Body of pancreas (tissue), 4 donors: ENCODE measurements around the gene CRKL. TPM values are rescaled to one million over a fixed set of nuclear protein-coding genes. Genes with fewer than 3 reads are reported as not detected.
"Not testable (repeated sequence)": the region's sequence is repeated elsewhere in the genome, so short reads cannot be mapped to it uniquely, and the experiment has no call there.

Experiments
- ATAC-seq: fragments of 150-250 bp; one replicate; pipeline ENCODE4 v1.9.1; 2016
- DNase-seq, 4 donors: peaks; one replicate each; pipeline ENCODE4 v3.0.0-alpha.2; 2019
- H3K27ac ChIP-seq, 4 donors: fragments of 200-600 bp; sonication (generic); 1 replicate in 3 of 4; 2 replicates in 1 of 4; pipeline versions ENCODE4 v1.5.1 to v1.6.1; 2016 to 2019; ENCODE audit warnings: mild to moderate bottlenecking in 1 of 4, mixed read lengths in 1 of 4, moderate library complexity in 1 of 4
- H3K27me3 ChIP-seq, 2 donors: fragments of 200-600 bp; sonication (generic); one replicate each; pipeline ENCODE4 v1.6.0; 2016; ENCODE audit warnings: mild to moderate bottlenecking in 1 of 2
- H3K36me3 ChIP-seq, 2 donors: fragments of 200-600 bp; sonication (generic); replicated peaks in 1 of 2; 2 replicates each; pipeline ENCODE4 v1.5.1; 2016; ENCODE audit warnings: low read depth in 2 of 2; ENCODE audit not compliant: insufficient read depth in 1 of 2
- H3K4me1 ChIP-seq: fragments of 200-600 bp; sonication (generic); one replicate; pipeline ENCODE4 v1.6.0; 2016
- H3K4me3 ChIP-seq, 2 donors: fragments of 200-600 bp; sonication (generic); 1 replicate in 1 of 2; 2 replicates in 1 of 2; pipeline ENCODE4 v1.5.1; 2016 to 2019
- H3K9me3 ChIP-seq, 3 donors: fragments of 200-600 bp; sonication (generic); 1 replicate in 2 of 3; 2 replicates in 1 of 3; pipeline ENCODE4 v1.5.1; 2016
- CTCF ChIP-seq, 7 experiments: fragments of 450-650 bp in 4 of 7; fragments of 200-600 bp in 3 of 7; sonication (generic) in 3 of 7; IDR thresholded peaks; one replicate each; pipeline ENCODE4 v1.5.1; 2016 to 2019; ENCODE audit warnings: antibody characterized with exemption in 7 of 7
- POLR2A ChIP-seq, 3 donors: fragments of 450-650 bp; IDR thresholded peaks; one replicate each; pipeline ENCODE4 v1.6.1; 2016; ENCODE audit warnings: antibody characterized with exemption in 3 of 3, mild to moderate bottlenecking in 2 of 3
- WGBS, 2 donors: methylation state at CpG; one replicate each; pipeline ENCODE4 v1.1.5; 2017; 5-methylcytosine and 5-hydroxymethylcytosine counted together
- intact Hi-C: fragments of 100-400 bp; cut with DNase I; formaldehyde crosslinking; loops from one replicate; pipeline ENCODE4 v1.15.1; 2023
- total RNA-seq, 2 donors: library from RNA; depleted of rRNA; stranded (reverse); fragments of >200 nt; gene quantifications; one replicate each; pipeline ENCODE4 v1.1.0, GENCODE V29; 2016

CRKL gene
- total RNA-seq, 2 donors from 2014 or later, result 18.2 to 25.4 TPM

GRCh38 chr22:20940186-20940651 is 23.0 kb downstream of the CRKL start:
- Histone ChIP-seq H3K27me3 (no peaks in the 10 kb centered on the region), H3K4me3 (no peak overlapping the region), H3K9me3 (no peaks in the 10 kb centered on the region), H3K27ac (no peak overlapping the region), H3K36me3 (no peaks in the 10 kb centered on the region), H3K4me1 (peaks cover 52% of the 10 kb centered on the region)
- intact Hi-C loops, result no loop called here
- DNase-seq (no peak), ATAC-seq (no peak)
- 52 to 63% methylated on average over 3 of the region's 3 CpGs for WGBS, 2 donors
- TF ChIP-seq POLR2A (IDR thresholded peaks at IDR 0.05) (no peak), CTCF (IDR thresholded peaks at IDR 0.05) (no peak)

- DNase-seq, result no peak
- intact Hi-C loops, result no loop called here
- ATAC-seq, result no peak
- Histone ChIP-seq H3K36me3 (no peaks in the 10 kb centered on the region), H3K9me3 (no peaks in the 10 kb centered on the region), H3K27ac (no peak overlapping the region), H3K4me1 (peaks cover 52% of the 10 kb centered on the region), H3K4me3 (no peak overlapping the region), H3K27me3 (no peaks in the 10 kb centered on the region)
- no peak for TF ChIP-seq POLR2A (IDR thresholded peaks at IDR 0.05)
- TF ChIP-seq CTCF (IDR thresholded peaks at IDR 0.05), result no peak
- WGBS, 2 donors, result 47 to 54% methylated on average over 4 of the region's 4 CpGs
These were observed 23.7 kb downstream of the CRKL start for GRCh38 chr22:20940904-20941385.

- DNase-seq, H3K27me3 ChIP-seq, H3K27ac ChIP-seq, ATAC-seq, H3K9me3 ChIP-seq, intact Hi-C loops, H3K4me3 ChIP-seq, H3K36me3 ChIP-seq: not testable (repeated sequence)
- 78 to 86% methylated on average over 7 of the region's 7 CpGs for WGBS, 2 donors
- H3K4me1 ChIP-seq, result peaks cover 41% of the 10 kb centered on the region
These were observed 25.1 kb downstream of the CRKL start for GRCh38 chr22:20942203-20942902.

GRCh38 chr22:20943104-20943933 is 26.1 kb downstream of the CRKL start:
- 92 to 94% methylated on average over 8 of the region's 8 CpGs for WGBS, 2 donors
- H3K27ac ChIP-seq, result no peak overlapping the region
- TF ChIP-seq CTCF (IDR thresholded peaks at IDR 0.05) (no peak), POLR2A (IDR thresholded peaks at IDR 0.05) (no peak)
- ATAC-seq (no peak), DNase-seq (no peak)
- intact Hi-C loops, result no loop called here
- H3K27me3 ChIP-seq, result no peaks in the 10 kb centered on the region
- no peaks in the 10 kb centered on the region for H3K9me3 ChIP-seq
- no peak overlapping the region for H3K4me3 ChIP-seq
- no peaks in the 10 kb centered on the region for H3K36me3 ChIP-seq
- H3K4me1 ChIP-seq, result peaks cover 32% of the 10 kb centered on the region

GRCh38 chr22:20944042-20944441 is 26.8 kb downstream of the CRKL start:
- Histone ChIP-seq H3K4me1 (peaks cover 31% of the 10 kb centered on the region), H3K9me3 (no peaks in the 10 kb centered on the region), H3K4me3 (no peak overlapping the region), H3K27ac (no peak overlapping the region), H3K27me3 (no peaks in the 10 kb centered on the region), H3K36me3 (no peaks in the 10 kb centered on the region)
- WGBS, 2 donors, result 15 to 19% methylated on average over 1 of the region's 1 CpG
- ATAC-seq (no peak), DNase-seq (no peak)
- no peak for TF ChIP-seq POLR2A (IDR thresholded peaks at IDR 0.05)
- no peak for TF ChIP-seq CTCF (IDR thresholded peaks at IDR 0.05)
- intact Hi-C loops, result no loop called here
